ENCODE measurements around the gene CACTIN.

Gene CACTIN

GRCh38 chr19:3618811-3619630 is 7.6 kb downstream of the CACTIN start:
- H3K4me3 ChIP-seq (ENCODE audit: control insufficient read depth, low read depth, low read length) = no peak overlapping the region
- DNase-seq (ENCODE audit: low read depth) = no peak
- TF ChIP-seq, protein P1, sequence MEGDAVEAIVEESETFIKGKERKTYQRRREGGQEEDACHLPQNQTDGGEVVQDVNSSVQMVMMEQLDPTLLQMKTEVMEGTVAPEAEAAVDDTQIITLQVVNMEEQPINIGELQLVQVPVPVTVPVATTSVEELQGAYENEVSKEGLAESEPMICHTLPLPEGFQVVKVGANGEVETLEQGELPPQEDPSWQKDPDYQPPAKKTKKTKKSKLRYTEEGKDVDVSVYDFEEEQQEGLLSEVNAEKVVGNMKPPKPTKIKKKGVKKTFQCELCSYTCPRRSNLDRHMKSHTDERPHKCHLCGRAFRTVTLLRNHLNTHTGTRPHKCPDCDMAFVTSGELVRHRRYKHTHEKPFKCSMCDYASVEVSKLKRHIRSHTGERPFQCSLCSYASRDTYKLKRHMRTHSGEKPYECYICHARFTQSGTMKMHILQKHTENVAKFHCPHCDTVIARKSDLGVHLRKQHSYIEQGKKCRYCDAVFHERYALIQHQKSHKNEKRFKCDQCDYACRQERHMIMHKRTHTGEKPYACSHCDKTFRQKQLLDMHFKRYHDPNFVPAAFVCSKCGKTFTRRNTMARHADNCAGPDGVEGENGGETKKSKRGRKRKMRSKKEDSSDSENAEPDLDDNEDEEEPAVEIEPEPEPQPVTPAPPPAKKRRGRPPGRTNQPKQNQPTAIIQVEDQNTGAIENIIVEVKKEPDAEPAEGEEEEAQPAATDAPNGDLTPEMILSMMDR (conservative IDR thresholded peaks at IDR 0.05; ENCODE audit: control insufficient read depth, insufficient read depth, low read depth, low read length) = no peak

DNA sequence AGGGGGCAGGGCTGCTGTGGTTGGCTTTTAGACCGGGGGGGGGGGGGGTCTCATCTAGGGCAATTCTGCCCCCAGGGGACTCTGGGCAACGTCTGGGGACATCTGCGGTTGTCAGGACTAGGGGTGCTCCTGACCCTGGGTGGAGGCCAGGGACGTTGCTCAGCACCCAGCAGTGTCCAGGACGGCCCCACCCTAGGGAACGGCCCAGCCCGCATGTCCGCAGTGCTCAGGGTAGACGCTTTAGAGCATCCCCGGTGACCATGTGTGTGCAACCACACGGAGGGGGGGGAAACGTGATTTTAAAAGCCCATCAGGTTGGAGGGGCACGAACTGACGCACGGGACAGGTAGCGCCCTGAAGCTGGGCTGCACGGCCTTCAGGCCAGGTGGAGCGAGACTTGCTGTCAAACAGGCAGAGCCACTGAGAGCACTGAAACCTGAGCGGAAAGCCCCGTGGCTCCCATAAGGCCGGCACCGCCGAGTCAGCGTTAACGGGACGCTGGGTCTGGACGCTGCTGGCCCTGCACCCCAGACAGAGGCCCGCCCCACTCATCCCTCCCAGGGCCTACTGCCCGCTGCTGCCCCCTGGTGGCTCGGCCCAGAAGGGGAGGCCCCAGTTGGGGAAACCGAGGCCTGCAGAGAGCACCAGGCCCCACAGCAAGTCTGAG is 8.3 kb downstream of the CACTIN start:
- TF ChIP-seq, protein P1 (conservative IDR thresholded peaks at IDR 0.05; ENCODE audit: control insufficient read depth, insufficient read depth, low read depth, low read length) = peak; percentile 86
- peak; percentile 77 for DNase-seq (ENCODE audit: low read depth)
- peak overlapping the region; percentile 17 for H3K4me3 ChIP-seq (ENCODE audit: control insufficient read depth, low read depth, low read length)

DNA sequence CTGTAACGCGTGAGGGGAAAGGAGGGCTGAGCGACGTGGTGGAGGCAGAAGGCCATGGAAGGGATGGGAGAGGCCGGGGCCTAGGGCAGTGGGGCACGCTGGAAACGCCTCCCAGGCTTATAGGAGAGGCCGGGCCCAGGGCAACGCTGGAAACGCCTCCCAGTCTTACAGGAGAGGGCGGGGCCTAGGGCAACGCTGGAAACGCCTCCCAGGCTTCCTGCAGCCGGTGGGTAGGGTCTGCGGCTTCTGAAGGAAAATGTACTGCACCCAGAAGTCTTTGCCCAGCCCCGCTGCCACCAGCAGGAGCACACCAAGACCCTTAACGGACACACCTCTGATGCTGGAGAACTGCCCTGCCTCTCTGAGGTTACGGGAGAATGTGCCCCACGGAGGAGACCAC is 9.1 kb downstream of the CACTIN start:
- no peak overlapping the region for H3K4me3 ChIP-seq (ENCODE audit: control insufficient read depth, low read depth, low read length)
- DNase-seq (ENCODE audit: low read depth) = no peak
- TF ChIP-seq, protein P1 (conservative IDR thresholded peaks at IDR 0.05; ENCODE audit: control insufficient read depth, insufficient read depth, low read depth, low read length) = no peak

DNA sequence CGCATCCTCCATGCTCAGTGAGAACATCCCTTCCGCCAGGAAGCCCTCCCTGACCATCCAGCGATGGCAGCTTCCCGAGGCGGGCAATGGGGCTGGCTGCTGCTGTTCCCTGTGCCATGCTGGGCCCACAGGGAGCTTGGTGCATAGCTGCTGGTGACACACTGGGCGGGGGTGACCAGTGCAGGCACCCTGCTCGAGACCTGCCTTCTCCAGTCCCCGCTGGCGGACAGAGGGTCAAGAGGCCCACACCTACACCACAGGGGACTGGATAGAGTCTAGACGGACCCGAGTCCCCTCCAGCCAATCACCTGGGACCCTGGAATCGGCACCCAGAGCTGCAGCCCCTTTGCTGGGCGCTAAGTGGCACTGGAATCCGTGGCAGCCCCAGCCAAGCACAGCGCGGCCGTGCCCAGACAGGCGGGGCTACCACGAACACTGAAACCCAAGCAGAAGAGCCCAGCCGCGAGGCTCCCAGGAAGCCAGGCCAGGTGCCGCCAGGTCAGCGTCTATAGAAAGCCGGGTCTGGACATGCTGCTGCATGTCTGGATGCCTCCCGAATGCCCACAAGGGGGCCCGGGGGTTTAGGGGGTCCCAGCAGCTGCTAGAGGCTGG is 11.0 kb downstream of the CACTIN start:
- TF ChIP-seq, protein P1 (conservative IDR thresholded peaks at IDR 0.05; ENCODE audit: control insufficient read depth, insufficient read depth, low read depth, low read length) = no peak
- H3K4me3 ChIP-seq (ENCODE audit: control insufficient read depth, low read depth, low read length) = no peak overlapping the region
- no peak for DNase-seq (ENCODE audit: low read depth)

GRCh38 chr19:3614858-3615505 is 11.6 kb downstream of the CACTIN start:
- no peak overlapping the region for H3K4me3 ChIP-seq (ENCODE audit: control insufficient read depth, low read depth, low read length)
- TF ChIP-seq, protein P1 (conservative IDR thresholded peaks at IDR 0.05; ENCODE audit: control insufficient read depth, insufficient read depth, low read depth, low read length) = no peak
- no peak for DNase-seq (ENCODE audit: low read depth)

DNA sequence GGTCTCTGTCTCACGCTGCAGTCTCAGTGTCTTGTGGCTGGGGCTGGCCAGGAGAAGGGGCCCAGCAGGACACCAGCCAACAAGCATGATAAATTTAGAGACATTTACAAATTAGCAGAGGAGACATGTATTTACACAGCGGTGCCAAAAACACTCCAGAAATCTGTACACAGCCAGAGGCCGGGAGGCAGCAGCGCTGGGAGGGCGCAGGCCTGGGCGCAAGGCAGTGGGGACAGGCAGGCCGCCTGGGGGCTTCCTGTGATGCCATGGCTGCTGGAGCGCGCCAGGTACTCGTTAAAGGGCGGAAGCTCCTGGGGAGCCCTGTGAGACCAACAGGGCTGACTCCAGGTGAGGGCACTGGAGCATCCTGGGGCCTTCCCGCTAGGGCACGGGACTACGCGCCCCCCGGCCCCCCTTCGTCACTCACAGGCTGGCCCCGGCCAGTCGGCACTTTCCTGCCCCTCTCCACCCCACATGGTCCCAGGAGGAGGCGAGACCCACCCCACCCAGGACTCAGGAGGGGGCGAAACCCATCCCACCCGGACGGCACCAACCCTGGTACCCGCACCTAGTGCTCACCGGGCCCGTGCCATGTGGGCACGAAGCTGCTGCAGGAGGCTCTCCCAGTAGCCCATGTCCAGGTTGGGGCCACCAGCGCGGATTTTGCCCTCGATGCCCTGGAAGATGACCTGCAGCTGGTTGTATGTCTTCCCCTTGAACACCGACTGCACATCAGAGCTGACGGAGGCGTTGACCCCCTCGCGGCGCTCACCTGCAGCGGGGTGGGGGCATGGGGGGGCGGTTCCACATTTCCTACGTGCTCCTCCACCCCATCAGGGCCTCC is 12.6 kb downstream of the CACTIN start:
- TF ChIP-seq, protein P1 (conservative IDR thresholded peaks at IDR 0.05; ENCODE audit: control insufficient read depth, insufficient read depth, low read depth, low read length) = no peak
- H3K4me3 ChIP-seq (ENCODE audit: control insufficient read depth, low read depth, low read length) = no peak overlapping the region
- DNase-seq (ENCODE audit: low read depth) = no peak

All from fibroblast of mammary gland (primary cell).